A673 (cell line): Measurements from ENCODE around the gene SOX30.

ENCODE experiments used
- CTCF ChIP-seq: fragments of 300-800, 200-600 bp; sonication (generic); conservative IDR thresholded peaks from 2 replicates; pipeline ENCODE4 v1.5.1; 2017; ENCODE audit warnings: low read depth, mild to moderate bottlenecking, antibody characterized with exemption, low read length, moderate library complexity, mixed read lengths
- EZH2 ChIP-seq: fragments of 200-600 bp; sonication (generic); IDR thresholded peaks from 2 replicates; pipeline ENCODE4 v1.6.1; 2017; ENCODE audit warnings: borderline replicate concordance, low read depth, mild to moderate bottlenecking, mixed read lengths, antibody characterized with exemption, low read length; ENCODE audit not compliant: poor library complexity, severe bottlenecking

- TF ChIP-seq CTCF (no peak), EZH2 (no peak)
These were observed 49.7 kb downstream of the SOX30 start for GRCh38 chr5:157602505-157602904.
